Thyroid gland (tissue), 4 donors: ENCODE data around the gene FNDC7.

Experiments
- POLR2A ChIP-seq, 2 donors: fragments of 450-650 bp; IDR thresholded peaks; one replicate each; pipeline ENCODE4 v1.6.1; 2017; ENCODE audit warnings: antibody characterized with exemption in 2 of 2, mild to moderate bottlenecking in 2 of 2, moderate library complexity in 1 of 2
- TF ChIP-seq, protein P1 (sequence below), 6 experiments: fragments of 200-600 bp in 3 of 6; fragments of 450-650 bp in 3 of 6; sonication (generic) in 3 of 6; IDR thresholded peaks; one replicate each; pipeline ENCODE4 v1.5.1; 2016 to 2019; ENCODE audit warnings: antibody characterized with exemption in 6 of 6, mild to moderate bottlenecking in 2 of 6, inconsistent platforms in 1 of 6, moderate library complexity in 1 of 6

GRCh38 chr1:108780937-108781574, 68.3 kb downstream of the FNDC7 start:
- TF ChIP-seq, protein P1, sequence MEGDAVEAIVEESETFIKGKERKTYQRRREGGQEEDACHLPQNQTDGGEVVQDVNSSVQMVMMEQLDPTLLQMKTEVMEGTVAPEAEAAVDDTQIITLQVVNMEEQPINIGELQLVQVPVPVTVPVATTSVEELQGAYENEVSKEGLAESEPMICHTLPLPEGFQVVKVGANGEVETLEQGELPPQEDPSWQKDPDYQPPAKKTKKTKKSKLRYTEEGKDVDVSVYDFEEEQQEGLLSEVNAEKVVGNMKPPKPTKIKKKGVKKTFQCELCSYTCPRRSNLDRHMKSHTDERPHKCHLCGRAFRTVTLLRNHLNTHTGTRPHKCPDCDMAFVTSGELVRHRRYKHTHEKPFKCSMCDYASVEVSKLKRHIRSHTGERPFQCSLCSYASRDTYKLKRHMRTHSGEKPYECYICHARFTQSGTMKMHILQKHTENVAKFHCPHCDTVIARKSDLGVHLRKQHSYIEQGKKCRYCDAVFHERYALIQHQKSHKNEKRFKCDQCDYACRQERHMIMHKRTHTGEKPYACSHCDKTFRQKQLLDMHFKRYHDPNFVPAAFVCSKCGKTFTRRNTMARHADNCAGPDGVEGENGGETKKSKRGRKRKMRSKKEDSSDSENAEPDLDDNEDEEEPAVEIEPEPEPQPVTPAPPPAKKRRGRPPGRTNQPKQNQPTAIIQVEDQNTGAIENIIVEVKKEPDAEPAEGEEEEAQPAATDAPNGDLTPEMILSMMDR (IDR thresholded peaks at IDR 0.05) = no peak
- TF ChIP-seq POLR2A (IDR thresholded peaks at IDR 0.05) = no peak
